ENCODE measurements around the gene FAAP100.

The FAAP100 gene

DNA sequence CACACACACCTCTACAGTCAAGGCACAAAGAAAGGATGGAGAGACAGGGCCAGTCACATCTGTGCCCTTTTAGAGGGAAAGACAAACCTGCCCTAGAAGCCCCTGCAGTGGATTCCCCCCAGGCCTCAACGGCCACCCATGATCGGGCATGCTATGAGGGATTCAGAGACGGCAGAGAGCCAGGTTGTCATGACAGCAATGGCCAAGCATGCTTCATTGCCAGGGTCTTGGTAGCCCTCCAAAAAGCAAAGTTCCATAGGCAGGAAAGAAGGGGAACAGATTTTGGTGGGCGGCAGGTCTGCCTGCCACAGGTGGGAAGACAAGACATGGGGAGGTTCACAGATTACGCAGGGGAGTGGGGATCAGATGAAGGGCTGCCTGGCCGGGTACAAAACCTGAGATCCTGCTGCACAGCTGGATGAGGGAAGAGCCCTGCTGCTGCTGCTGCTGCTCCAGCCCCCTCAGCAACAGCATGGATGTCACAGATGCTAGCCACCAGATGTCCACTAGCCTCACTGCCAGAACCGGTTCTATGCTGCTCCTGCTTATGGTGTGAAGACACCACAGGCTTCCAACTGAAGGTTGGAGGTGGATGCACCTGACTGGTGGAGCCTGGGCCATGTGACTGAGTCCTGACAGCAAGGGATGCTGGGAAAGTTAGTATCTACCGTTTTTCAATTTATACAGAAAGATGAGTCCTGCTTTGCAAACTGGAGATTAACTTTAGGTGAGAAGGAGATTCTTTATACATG is 57.4 kb downstream of the FAAP100 start:
- CTCF ChIA-PET: interaction anchor here (1.0 kb wide), 1 partner anchor 10 kb away, joined by 3 read pairs; no protein-coding TSS in a partner anchor
- POLR2A ChIA-PET: interaction anchor here (1.5 to 7.5 kb wide), 2 partner anchors 13 to 20 kb away, joined by 5 to 66 read pairs; partner anchors contain the start of gene ACTG1
- TF ChIP-seq NFRKB (IDR thresholded peaks at IDR 0.05) (no peak), BHLHE40 (IDR thresholded peaks at IDR 0.05; ENCODE audit: borderline replicate concordance) (no peak), ARNT (IDR thresholded peaks at IDR 0.05) (no peak), L3MBTL2 (conservative IDR thresholded peaks at IDR 0.05) (peak; percentile 52; the same call in 1 of the 2 replicates)
- no peak for DNase-seq (ENCODE audit: extremely low spot score)

DNA sequence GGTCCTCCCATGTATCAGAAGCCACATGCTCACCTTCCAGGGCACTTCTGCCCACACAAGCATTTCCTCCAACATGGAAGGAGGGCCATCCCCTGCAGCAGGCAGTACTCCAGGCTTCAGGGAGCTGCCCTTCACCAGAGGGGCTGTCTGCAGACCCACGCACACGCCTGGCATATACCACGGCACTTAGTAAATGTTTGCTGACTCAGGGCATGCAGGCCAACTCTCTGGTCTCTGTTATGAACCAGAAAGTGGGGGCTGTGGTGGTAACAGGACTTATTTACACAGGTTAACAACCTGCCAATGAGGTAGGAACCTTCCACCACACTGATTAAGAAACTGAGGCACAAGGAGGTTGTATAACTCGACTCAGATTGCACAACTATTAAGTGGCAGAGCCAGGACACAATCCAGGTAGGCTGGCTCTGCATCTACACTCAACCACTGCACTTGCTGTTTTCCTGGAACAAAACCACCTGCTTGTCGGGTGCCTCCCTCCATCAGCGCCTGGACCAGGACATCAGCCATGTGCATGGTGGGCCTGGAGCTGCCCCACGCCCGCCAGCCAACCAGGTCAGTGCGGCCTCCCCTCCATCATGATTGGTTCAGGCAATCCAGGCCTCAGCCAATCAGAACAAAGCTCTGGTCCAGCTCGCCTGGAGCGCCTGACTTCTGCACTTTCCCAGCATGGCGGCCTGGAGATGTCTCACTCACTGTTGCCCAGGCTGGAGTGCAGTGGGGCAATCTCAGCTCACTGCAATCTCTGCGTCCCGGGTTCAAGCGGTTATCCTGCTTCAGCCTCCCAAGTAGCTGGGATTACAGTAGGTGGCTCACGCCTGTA is 58.7 kb downstream of the FAAP100 start:
- CTCF ChIA-PET: interaction anchor here (0.7 kb wide), 1 partner anchor 9 kb away, joined by 3 read pairs; no protein-coding TSS in a partner anchor
- DNase-seq (ENCODE audit: extremely low spot score): no peak
- POLR2A ChIA-PET: interaction anchor here (1.5 to 7.5 kb wide), 2 partner anchors 15 to 21 kb away, joined by 5 to 66 read pairs; partner anchors contain the start of gene ACTG1
- TF ChIP-seq FOXM1 (IDR thresholded peaks at IDR 0.05; ENCODE audit: borderline replicate concordance) (no peak), ARNT (IDR thresholded peaks at IDR 0.05) (no peak), CTBP1 (IDR thresholded peaks at IDR 0.05; ENCODE audit: borderline replicate concordance) (no peak), L3MBTL2 (conservative IDR thresholded peaks at IDR 0.05) (no peak), HDGF (IDR thresholded peaks at IDR 0.05; ENCODE audit: borderline replicate concordance) (no peak), LEF1 (IDR thresholded peaks at IDR 0.05; ENCODE audit: borderline replicate concordance) (no peak), ZNF384 (IDR thresholded peaks at IDR 0.05) (no peak), TARDBP (IDR thresholded peaks at IDR 0.05) (no peak), BHLHE40 (IDR thresholded peaks at IDR 0.05; ENCODE audit: borderline replicate concordance) (no peak), FOXA1 (IDR thresholded peaks at IDR 0.05) (no peak), ELF4 (IDR thresholded peaks at IDR 0.05) (no peak), SP1 (IDR thresholded peaks at IDR 0.05) (no peak), FOXK2 (IDR thresholded peaks at IDR 0.05) (no peak), NFRKB (IDR thresholded peaks at IDR 0.05) (no peak), SUZ12 (IDR thresholded peaks at IDR 0.05) (no peak)
- TF ChIP-seq, protein P1, sequence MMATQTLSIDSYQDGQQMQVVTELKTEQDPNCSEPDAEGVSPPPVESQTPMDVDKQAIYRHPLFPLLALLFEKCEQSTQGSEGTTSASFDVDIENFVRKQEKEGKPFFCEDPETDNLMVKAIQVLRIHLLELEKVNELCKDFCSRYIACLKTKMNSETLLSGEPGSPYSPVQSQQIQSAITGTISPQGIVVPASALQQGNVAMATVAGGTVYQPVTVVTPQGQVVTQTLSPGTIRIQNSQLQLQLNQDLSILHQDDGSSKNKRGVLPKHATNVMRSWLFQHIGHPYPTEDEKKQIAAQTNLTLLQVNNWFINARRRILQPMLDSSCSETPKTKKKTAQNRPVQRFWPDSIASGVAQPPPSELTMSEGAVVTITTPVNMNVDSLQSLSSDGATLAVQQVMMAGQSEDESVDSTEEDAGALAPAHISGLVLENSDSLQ (IDR thresholded peaks at IDR 0.05): no peak

DNA sequence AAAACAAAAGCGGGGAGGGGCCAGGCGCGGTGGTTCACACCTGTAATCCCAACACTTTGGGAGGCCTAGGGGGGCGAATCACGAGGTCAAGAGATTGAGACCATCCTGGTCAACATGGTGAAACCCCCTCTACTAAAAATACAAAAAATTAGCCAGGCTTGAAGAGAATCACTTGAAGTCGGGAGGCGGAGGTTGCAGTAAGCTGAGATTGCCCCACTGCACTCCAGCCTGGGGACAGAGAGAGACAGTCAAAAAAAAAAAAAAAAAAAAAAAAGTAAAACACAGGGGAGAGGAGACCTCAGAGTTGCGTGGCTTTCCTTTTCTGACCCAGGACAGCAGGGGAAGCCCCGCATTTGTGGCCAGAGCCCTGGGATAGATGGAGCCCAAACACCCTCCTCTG is 59.4 kb downstream of the FAAP100 start:
- POLR2A ChIA-PET: interaction anchor here (1.0 to 7.5 kb wide), 3 partner anchors 14 to 30 kb away, joined by 3 to 66 read pairs (median 3); partner anchors contain the start of gene ACTG1
- no peak for TF ChIP-seq SUZ12 (IDR thresholded peaks at IDR 0.05)
- TF ChIP-seq FOXK2 (IDR thresholded peaks at IDR 0.05): no peak
- TF ChIP-seq L3MBTL2 (conservative IDR thresholded peaks at IDR 0.05): no peak
- TF ChIP-seq ELF4 (IDR thresholded peaks at IDR 0.05): no peak
- no peak for DNase-seq (ENCODE audit: extremely low spot score)
- CTCF ChIA-PET: interaction anchor here (0.6 to 0.7 kb wide), 3 partner anchors 8 to 240 kb away, joined by 3 read pairs; no protein-coding TSS in a partner anchor

GRCh38 chr17:81492202-81492601 is 60.0 kb downstream of the FAAP100 start:
- TF ChIP-seq, protein P1 (IDR thresholded peaks at IDR 0.05): no peak
- no peak for TF ChIP-seq FOXA1 (IDR thresholded peaks at IDR 0.05)
- TF ChIP-seq SUZ12 (IDR thresholded peaks at IDR 0.05): no peak
- no peak for TF ChIP-seq ELF4 (IDR thresholded peaks at IDR 0.05)
- TF ChIP-seq L3MBTL2 (conservative IDR thresholded peaks at IDR 0.05): no peak
- TF ChIP-seq SP1 (IDR thresholded peaks at IDR 0.05): no peak
- ChIA-PET CTCF (interaction anchor here (0.6 to 1.2 kb wide), 4 partner anchors 15 to 405 kb away, joined by 3 read pairs; no protein-coding TSS in a partner anchor), POLR2A (interaction anchor here (0.7 to 7.5 kb wide), 5 partner anchors 15 to 97 kb away, joined by 3 to 66 read pairs (median 3); partner anchors contain the start of genes ACTG1 and BAHCC1)
- DNase-seq (ENCODE audit: extremely low spot score): no peak

DNA sequence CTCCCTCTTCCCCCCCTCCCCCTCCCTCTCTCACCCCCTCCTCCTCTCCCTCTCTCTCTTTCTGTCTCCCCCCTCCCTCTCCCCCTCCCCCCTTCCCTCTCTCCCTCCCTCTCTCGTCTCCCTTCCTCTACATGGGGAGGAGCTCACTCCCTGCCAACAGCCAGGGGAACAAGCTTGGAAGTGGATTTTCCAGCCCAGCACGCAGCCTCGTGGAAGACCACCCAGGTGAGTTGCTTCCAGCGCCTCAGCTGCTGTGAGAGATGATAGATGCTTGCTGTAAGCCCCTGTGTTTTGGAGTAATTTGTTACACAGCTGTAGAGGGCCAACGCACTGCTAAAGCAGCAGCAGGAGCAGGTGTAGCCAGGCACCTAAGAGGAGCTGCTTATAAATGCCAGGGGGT is 60.4 kb downstream of the FAAP100 start:
- no peak for DNase-seq (ENCODE audit: extremely low spot score)
- CTCF ChIA-PET: interaction anchor here (0.6 to 1.2 kb wide), 2 partner anchors 31 to 405 kb away, joined by 3 read pairs; no protein-coding TSS in a partner anchor
- no peak for TF ChIP-seq L3MBTL2 (conservative IDR thresholded peaks at IDR 0.05)
- no peak for TF ChIP-seq ZNF384 (IDR thresholded peaks at IDR 0.05)
- TF ChIP-seq CTBP1 (IDR thresholded peaks at IDR 0.05; ENCODE audit: borderline replicate concordance): no peak
- no peak for TF ChIP-seq NFRKB (IDR thresholded peaks at IDR 0.05)
- TF ChIP-seq FOXM1 (IDR thresholded peaks at IDR 0.05; ENCODE audit: borderline replicate concordance): no peak
- POLR2A ChIA-PET: interaction anchor here (0.7 to 7.5 kb wide), 5 partner anchors 15 to 97 kb away, joined by 3 to 66 read pairs (median 3); partner anchors contain the start of genes ACTG1 and BAHCC1

DNA sequence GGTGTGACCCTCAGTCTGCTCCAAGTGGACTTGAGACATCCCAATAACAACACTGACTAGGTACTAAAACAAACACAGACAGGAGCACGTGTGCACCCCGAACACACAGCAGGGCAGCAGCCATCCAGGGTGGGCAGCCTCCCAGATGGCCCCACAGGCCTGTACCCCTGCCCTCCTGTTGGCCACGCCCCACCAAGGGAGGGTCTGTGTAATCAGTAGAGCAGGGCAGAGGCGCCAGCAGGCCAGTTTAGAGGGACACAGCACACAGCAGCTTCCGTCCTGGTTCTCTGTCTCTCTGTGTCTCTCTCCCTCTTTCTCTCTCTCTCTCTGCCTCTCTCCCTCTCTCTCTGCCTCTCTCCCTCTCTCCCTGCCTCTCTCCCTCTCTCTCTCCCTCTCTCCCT is 61.0 kb downstream of the FAAP100 start:
- ChIA-PET POLR2A (interaction anchor here (1.0 to 7.5 kb wide), 4 partner anchors 8 to 32 kb away, joined by 3 to 66 read pairs (median 4); partner anchors contain the start of gene ACTG1), CTCF (interaction anchor here (1.2 kb wide), 1 partner anchor 31 kb away, joined by 3 read pairs; no protein-coding TSS in a partner anchor)
- no peak for TF ChIP-seq NFRKB (IDR thresholded peaks at IDR 0.05)
- TF ChIP-seq ZNF384 (IDR thresholded peaks at IDR 0.05): no peak
- no peak for TF ChIP-seq FOXK2 (IDR thresholded peaks at IDR 0.05)
- no peak for TF ChIP-seq TARDBP (IDR thresholded peaks at IDR 0.05)
- no peak for TF ChIP-seq ARNT (IDR thresholded peaks at IDR 0.05)
- no peak for TF ChIP-seq L3MBTL2 (conservative IDR thresholded peaks at IDR 0.05)
- no peak for DNase-seq (ENCODE audit: extremely low spot score)

Data from HEK293T (cell line).